ENCODE measurements around the gene AUTS2.

GRCh38 chr7:70772891-70773290 is 1174.6 kb downstream of the AUTS2 start:
- TF ChIP-seq, protein P1, sequence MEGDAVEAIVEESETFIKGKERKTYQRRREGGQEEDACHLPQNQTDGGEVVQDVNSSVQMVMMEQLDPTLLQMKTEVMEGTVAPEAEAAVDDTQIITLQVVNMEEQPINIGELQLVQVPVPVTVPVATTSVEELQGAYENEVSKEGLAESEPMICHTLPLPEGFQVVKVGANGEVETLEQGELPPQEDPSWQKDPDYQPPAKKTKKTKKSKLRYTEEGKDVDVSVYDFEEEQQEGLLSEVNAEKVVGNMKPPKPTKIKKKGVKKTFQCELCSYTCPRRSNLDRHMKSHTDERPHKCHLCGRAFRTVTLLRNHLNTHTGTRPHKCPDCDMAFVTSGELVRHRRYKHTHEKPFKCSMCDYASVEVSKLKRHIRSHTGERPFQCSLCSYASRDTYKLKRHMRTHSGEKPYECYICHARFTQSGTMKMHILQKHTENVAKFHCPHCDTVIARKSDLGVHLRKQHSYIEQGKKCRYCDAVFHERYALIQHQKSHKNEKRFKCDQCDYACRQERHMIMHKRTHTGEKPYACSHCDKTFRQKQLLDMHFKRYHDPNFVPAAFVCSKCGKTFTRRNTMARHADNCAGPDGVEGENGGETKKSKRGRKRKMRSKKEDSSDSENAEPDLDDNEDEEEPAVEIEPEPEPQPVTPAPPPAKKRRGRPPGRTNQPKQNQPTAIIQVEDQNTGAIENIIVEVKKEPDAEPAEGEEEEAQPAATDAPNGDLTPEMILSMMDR (conservative IDR thresholded peaks at IDR 0.05 in 1 of 2, IDR thresholded peaks at IDR 0.05 in 1 of 2; ENCODE audit: low read depth in 1 of 2, low read length in 2 of 2), result no peak
- no peak for TF ChIP-seq EZH2 (IDR thresholded peaks at IDR 0.05; ENCODE audit: low read length, missing control alignments)
